ENCODE measurements around the gene RHOA. TPM values are rescaled to one million over a fixed set of nuclear protein-coding genes. Genes with fewer than 3 reads are reported as not detected.
A peak's percentile ranks its signal among the peaks of the same experiment; 100 is the strongest.

The RHOA gene
- total and polyA plus RNA-seq, 4 donors = 144 to 169 (median 160) TPM

DNA sequence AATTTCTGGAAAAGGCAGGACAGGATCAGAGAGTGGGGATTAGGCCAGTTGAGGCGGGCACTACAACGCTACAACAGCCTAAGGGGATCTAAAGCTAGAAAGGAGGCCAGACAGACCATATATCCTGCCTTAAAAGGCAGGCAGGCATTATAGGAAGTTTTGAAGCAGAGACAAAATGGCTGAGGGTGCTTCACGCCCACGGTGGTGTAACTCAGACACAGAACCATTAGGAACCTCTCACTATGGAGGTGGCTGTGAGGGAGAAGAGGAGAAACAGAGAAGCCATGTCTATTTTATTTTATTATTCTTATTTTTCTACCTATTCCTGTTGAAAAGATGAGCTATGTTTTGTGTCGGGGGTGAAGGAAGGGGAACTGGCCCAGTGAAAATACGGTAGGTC is 69.8 kb downstream of the RHOA start:
- WGBS = 94% methylated on average over 6 of the region's 6 CpGs
- Histone ChIP-seq H3K4me1 (ENCODE audit: control insufficient read depth in 4 of 4, insufficient read depth in 4 of 4, low read length in 3 of 4) (peaks cover 0 to 18% (median 9%) of the 10 kb centered on the region in 4 donors), H3K4me3 (ENCODE audit: low read depth in 1 of 3, low read length in 3 of 3) (no peak overlapping the region), H3K9ac (ENCODE audit: low read depth in 1 of 2, low read length in 2 of 2) (no peak overlapping the region), H3K9me3 (ENCODE audit: control insufficient read depth in 4 of 4, low read length in 3 of 4) (no peaks in the 10 kb centered on the region), H3K27me3 (ENCODE audit: control insufficient read depth in 4 of 4, insufficient read depth in 4 of 4, low read length in 3 of 4) (no peaks in the 10 kb centered on the region), H3K36me3 (ENCODE audit: control insufficient read depth in 4 of 4, insufficient read depth in 3 of 4, low read depth in 1 of 4, low read length in 3 of 4) (no peaks in the 10 kb centered on the region), H3K27ac (ENCODE audit: low read depth in 1 of 2, low read length in 2 of 2) (peak overlapping the region in 1 of 2 donors; percentile 20)
- DNase-seq (ENCODE audit: low spot score) = no peak
- no peak for TF ChIP-seq GABPA (IDR thresholded peaks at IDR 0.05 in 1 of 2, conservative IDR thresholded peaks at IDR 0.05 in 1 of 2)
- TF ChIP-seq, protein P1, sequence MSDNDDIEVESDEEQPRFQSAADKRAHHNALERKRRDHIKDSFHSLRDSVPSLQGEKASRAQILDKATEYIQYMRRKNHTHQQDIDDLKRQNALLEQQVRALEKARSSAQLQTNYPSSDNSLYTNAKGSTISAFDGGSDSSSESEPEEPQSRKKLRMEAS (IDR thresholded peaks at IDR 0.05) = no peak
- no peak for TF ChIP-seq YY1 (IDR thresholded peaks at IDR 0.05)
- TF ChIP-seq FOXA2 (IDR thresholded peaks at IDR 0.05) = no peak
- no peak for TF ChIP-seq EGR1 (IDR thresholded peaks at IDR 0.05; ENCODE audit: low read depth in 2 of 2)
- no peak for TF ChIP-seq RAD21 (IDR thresholded peaks at IDR 0.05)
- TF ChIP-seq HNF4G (IDR thresholded peaks at IDR 0.05) = no peak

DNA sequence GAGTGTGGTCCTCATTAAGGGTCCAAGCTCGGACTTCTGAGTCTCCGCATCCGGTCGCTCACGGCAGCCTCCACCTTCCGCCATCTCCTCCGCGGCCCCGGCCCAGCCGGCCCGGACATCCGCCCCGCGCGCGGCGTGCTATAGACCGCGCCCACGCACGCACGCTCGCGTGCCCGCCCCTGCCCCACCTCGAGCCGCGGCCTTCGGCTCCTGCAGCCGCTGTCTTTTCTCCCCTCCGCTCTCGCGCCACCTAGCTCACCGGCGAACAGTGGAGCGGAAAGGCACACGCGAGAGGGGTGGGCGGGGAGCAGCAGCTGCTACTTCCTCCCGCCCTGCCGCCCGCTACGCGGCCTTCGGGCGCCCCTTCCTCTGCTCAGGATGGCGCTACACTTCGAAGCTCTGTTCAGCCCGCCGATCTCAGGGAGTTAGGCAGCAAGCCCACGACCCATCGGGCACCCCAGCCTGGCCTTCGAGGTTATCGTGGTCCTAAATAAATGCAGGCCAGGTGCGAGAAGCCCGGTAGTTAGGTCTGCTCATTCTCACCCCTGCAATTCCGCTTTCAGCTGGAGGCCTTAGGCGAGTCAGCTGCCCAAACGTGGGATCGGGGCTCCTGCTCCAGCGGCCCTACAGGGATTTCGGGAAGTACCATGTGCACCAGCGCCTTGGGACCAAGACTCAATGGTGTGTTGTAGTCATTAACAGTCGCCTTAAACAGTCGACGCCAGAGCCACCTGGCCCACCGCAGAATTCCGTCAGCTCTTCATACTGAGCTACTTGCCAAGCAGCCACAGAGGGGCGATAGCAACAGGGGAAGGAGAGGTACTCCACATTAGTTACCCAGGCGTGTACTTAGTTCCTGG is 71.6 kb downstream of the RHOA start, which contains the start of gene USP4:
USP4 (minus strand) TSS at position 113 of the 860 bp plus-strand sequence; CDS start at position 84, 29 bp downstream.
- no peak for TF ChIP-seq HNF4A (conservative IDR thresholded peaks at IDR 0.05)
- TF ChIP-seq GABPA (IDR thresholded peaks at IDR 0.05 in 1 of 2, conservative IDR thresholded peaks at IDR 0.05 in 1 of 2) = peak in 1 of 2 donors; percentile 85
- TF ChIP-seq, protein P2, sequence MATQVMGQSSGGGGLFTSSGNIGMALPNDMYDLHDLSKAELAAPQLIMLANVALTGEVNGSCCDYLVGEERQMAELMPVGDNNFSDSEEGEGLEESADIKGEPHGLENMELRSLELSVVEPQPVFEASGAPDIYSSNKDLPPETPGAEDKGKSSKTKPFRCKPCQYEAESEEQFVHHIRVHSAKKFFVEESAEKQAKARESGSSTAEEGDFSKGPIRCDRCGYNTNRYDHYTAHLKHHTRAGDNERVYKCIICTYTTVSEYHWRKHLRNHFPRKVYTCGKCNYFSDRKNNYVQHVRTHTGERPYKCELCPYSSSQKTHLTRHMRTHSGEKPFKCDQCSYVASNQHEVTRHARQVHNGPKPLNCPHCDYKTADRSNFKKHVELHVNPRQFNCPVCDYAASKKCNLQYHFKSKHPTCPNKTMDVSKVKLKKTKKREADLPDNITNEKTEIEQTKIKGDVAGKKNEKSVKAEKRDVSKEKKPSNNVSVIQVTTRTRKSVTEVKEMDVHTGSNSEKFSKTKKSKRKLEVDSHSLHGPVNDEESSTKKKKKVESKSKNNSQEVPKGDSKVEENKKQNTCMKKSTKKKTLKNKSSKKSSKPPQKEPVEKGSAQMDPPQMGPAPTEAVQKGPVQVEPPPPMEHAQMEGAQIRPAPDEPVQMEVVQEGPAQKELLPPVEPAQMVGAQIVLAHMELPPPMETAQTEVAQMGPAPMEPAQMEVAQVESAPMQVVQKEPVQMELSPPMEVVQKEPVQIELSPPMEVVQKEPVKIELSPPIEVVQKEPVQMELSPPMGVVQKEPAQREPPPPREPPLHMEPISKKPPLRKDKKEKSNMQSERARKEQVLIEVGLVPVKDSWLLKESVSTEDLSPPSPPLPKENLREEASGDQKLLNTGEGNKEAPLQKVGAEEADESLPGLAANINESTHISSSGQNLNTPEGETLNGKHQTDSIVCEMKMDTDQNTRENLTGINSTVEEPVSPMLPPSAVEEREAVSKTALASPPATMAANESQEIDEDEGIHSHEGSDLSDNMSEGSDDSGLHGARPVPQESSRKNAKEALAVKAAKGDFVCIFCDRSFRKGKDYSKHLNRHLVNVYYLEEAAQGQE (IDR thresholded peaks at IDR 0.05) = peak; percentile 42
- peak; percentile 31 for TF ChIP-seq SP1 (IDR thresholded peaks at IDR 0.05)
- TF ChIP-seq HNF4G (IDR thresholded peaks at IDR 0.05) = no peak
- TF ChIP-seq FOXA1 (IDR thresholded peaks at IDR 0.05) = no peak
- TF ChIP-seq TAF1 (conservative IDR thresholded peaks at IDR 0.05) = peak; percentile 69
- no peak for TF ChIP-seq NR2F2 (IDR thresholded peaks at IDR 0.05)
- TF ChIP-seq FOXA2 (IDR thresholded peaks at IDR 0.05) = no peak
- TF ChIP-seq, protein P1 (IDR thresholded peaks at IDR 0.05) = peak; percentile 12
- TF ChIP-seq RAD21 (IDR thresholded peaks at IDR 0.05) = peak; percentile 54 to 68
- peak in 1 of 2 donors; percentile 5 for TF ChIP-seq RXRA (IDR thresholded peaks at IDR 0.05)
- peak in 1 of 2 donors; percentile 80 for TF ChIP-seq EGR1 (IDR thresholded peaks at IDR 0.05; ENCODE audit: low read depth in 2 of 2)
- TF ChIP-seq, protein P3, sequence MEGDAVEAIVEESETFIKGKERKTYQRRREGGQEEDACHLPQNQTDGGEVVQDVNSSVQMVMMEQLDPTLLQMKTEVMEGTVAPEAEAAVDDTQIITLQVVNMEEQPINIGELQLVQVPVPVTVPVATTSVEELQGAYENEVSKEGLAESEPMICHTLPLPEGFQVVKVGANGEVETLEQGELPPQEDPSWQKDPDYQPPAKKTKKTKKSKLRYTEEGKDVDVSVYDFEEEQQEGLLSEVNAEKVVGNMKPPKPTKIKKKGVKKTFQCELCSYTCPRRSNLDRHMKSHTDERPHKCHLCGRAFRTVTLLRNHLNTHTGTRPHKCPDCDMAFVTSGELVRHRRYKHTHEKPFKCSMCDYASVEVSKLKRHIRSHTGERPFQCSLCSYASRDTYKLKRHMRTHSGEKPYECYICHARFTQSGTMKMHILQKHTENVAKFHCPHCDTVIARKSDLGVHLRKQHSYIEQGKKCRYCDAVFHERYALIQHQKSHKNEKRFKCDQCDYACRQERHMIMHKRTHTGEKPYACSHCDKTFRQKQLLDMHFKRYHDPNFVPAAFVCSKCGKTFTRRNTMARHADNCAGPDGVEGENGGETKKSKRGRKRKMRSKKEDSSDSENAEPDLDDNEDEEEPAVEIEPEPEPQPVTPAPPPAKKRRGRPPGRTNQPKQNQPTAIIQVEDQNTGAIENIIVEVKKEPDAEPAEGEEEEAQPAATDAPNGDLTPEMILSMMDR (IDR thresholded peaks at IDR 0.05; ENCODE audit: low read depth, low read length, missing input control) = peak; percentile 35
- TF ChIP-seq YY1 (IDR thresholded peaks at IDR 0.05) = peak; percentile 75
- TF ChIP-seq, protein P4, sequence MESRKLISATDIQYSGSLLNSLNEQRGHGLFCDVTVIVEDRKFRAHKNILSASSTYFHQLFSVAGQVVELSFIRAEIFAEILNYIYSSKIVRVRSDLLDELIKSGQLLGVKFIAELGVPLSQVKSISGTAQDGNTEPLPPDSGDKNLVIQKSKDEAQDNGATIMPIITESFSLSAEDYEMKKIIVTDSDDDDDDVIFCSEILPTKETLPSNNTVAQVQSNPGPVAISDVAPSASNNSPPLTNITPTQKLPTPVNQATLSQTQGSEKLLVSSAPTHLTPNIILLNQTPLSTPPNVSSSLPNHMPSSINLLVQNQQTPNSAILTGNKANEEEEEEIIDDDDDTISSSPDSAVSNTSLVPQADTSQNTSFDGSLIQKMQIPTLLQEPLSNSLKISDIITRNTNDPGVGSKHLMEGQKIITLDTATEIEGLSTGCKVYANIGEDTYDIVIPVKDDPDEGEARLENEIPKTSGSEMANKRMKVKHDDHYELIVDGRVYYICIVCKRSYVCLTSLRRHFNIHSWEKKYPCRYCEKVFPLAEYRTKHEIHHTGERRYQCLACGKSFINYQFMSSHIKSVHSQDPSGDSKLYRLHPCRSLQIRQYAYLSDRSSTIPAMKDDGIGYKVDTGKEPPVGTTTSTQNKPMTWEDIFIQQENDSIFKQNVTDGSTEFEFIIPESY (IDR thresholded peaks at IDR 0.05) = peak; percentile 31
- H3K9me3 ChIP-seq (ENCODE audit: control insufficient read depth in 4 of 4, low read length in 3 of 4) = no peaks in the 10 kb centered on the region
- peaks cover 0 to 18% (median 9%) of the 10 kb centered on the region in 4 donors for H3K4me1 ChIP-seq (ENCODE audit: control insufficient read depth in 4 of 4, insufficient read depth in 4 of 4, low read length in 3 of 4)
- H3K27me3 ChIP-seq (ENCODE audit: control insufficient read depth in 4 of 4, insufficient read depth in 4 of 4, low read length in 3 of 4) = no peaks in the 10 kb centered on the region
- peak; percentile 87 for DNase-seq (ENCODE audit: low spot score)
- peak within 1 kb of the TSS; percentile 63 to 94 (median 93) for H3K4me3 ChIP-seq (ENCODE audit: low read depth in 1 of 3, low read length in 3 of 3)
- H3K9ac ChIP-seq (ENCODE audit: low read depth in 1 of 2, low read length in 2 of 2) = peak within 1 kb of the TSS; percentile 71 to 92
- H3K27ac ChIP-seq (ENCODE audit: low read depth in 1 of 2, low read length in 2 of 2) = peak within 1 kb of the TSS; percentile 92 to 93
- 7% methylated on average over 70 of the region's 70 CpGs for WGBS
- peaks cover 0 to 3% (median 1%) of the 10 kb centered on the region in 4 donors for H3K36me3 ChIP-seq (ENCODE audit: control insufficient read depth in 4 of 4, insufficient read depth in 3 of 4, low read depth in 1 of 4, low read length in 3 of 4)
